ENCODE data around the gene TSPAN10. TPM values are rescaled to one million over a fixed set of nuclear protein-coding genes. Genes with fewer than 3 reads are reported as not detected.

The TSPAN10 gene
- total RNA-seq, 1 donor from 2014 or later, result 0.24 TPM

- intact Hi-C loops (cut with DNase I), result no loop called here
- peak; percentile 46 for ATAC-seq (ENCODE audit: poor library complexity)
- DNase-seq, result no peak
These were observed 60.5 kb downstream of the TSPAN10 start for GRCh38 chr17:81697261-81698044.

Small RNA genes within 50 kb of the gene (microRNA-seq; reads per million reads assigned to microRNA genes)
- gene MIR6786, result not detected

Other genes with a start within 250 kb of the TSPAN10 start
- gene BAHCC1, start 241.7 kb upstream of the TSPAN10 start, total RNA-seq, result 8.0 TPM
- 369 TPM for gene ACTG1, start 124.4 kb upstream of the TSPAN10 start, total RNA-seq
- gene FSCN2, start 108.8 kb upstream of the TSPAN10 start, total RNA-seq, result 0.19 TPM
- 13.0 TPM for gene FAAP100, start 84.8 kb upstream of the TSPAN10 start, total RNA-seq
- gene NPLOC4, start 84 bp upstream of the TSPAN10 start, total RNA-seq, result 81.1 TPM
- not detected for gene PDE6G, start 19.3 kb downstream of the TSPAN10 start, total RNA-seq
- 16.1 TPM for gene OXLD1, start 29.4 kb downstream of the TSPAN10 start, total RNA-seq
- gene CCDC137, start 29.5 kb downstream of the TSPAN10 start, total RNA-seq, result 4.8 TPM
- gene ARL16, start 46.6 kb downstream of the TSPAN10 start, total RNA-seq, result 11.9 TPM
- 34.5 TPM for gene HGS, start 46.8 kb downstream of the TSPAN10 start, total RNA-seq
- gene MRPL12, start 66.2 kb downstream of the TSPAN10 start, total RNA-seq, result 173 TPM
- gene SLC25A10, start 75.1 kb downstream of the TSPAN10 start, total RNA-seq, result 7.0 TPM
- not detected for gene GCGR, start 167.0 kb downstream of the TSPAN10 start, total RNA-seq
- gene MCRIP1, start 196.1 kb downstream of the TSPAN10 start, total RNA-seq, result 104 TPM
- gene PPP1R27, start 197.9 kb downstream of the TSPAN10 start, total RNA-seq, result not detected
- 309 TPM for gene P4HB, start 223.3 kb downstream of the TSPAN10 start, total RNA-seq
- 113 TPM for gene ARHGDIA, start 234.1 kb downstream of the TSPAN10 start, total RNA-seq